WI38 (cell line): ENCODE data around the gene SNX30.

Source experiments
- H3K4me3 ChIP-seq: 2 replicates; pipeline ENCODE4 v1.5.1; 2011; ENCODE audit warnings: low read depth, mild to moderate bottlenecking, control low read depth, low read length
- CTCF ChIP-seq: IDR thresholded peaks from 2 replicates; pipeline ENCODE4 v1.5.1; 2012; ENCODE audit warnings: low read depth, mild to moderate bottlenecking, control low read depth, low read length

SNX30 gene

DNA sequence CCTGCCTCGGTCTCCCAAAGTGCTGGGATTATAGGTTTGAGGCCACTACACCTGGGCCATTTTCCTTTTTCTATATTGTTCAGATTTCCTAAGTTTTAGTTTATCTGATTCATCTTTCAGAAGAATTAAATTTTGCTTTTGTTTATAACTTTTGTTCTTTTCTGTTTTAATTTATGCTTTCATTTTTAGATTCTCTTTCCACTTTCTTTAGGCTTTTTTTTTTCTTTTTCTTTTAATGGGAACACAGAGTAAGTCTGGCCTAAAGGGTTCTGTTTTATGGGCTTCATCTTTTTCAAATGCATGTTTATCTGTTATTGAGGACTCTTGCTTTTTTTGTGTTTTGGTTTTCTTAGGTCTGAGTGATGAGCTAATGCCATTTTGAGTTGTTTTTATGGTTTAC lies 42.1 kb downstream of the SNX30 start:
- no peak for TF ChIP-seq CTCF

DNA sequence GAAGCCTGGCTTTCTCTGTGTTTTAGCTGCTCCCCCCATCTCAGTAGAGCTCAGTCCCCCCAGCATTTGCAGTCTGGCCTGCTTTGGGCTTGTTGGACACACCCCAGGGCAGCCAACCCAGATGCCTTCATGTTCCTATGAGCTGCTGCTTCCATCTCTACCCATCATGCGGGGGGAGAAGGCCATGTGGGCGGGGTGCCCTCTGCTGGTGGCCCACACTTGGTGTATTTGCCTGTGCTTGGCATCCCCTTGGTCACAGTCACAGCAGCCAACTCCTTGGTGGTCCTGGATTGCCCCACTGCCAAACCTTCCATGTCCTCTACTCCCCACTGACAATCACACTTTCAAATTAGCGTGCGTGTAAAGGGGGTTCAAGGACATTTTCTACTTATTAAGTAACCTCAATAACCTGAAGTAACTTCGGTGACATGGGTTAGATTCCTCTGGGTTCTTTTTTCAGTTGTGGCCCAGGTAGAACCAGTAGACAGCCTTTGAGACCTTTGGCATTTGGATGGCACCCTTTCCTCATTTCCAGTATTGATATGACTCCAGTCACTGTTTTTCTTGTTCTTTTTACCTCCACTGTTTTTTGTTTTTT lies 42.8 kb downstream of the SNX30 start:
- H3K4me3 ChIP-seq, result no peak overlapping the region
- peak; percentile 58 for TF ChIP-seq CTCF

More for the DNA sequence above, 42.1 kb downstream of the SNX30 start:
- H3K4me3 ChIP-seq, result no peak overlapping the region

DNA sequence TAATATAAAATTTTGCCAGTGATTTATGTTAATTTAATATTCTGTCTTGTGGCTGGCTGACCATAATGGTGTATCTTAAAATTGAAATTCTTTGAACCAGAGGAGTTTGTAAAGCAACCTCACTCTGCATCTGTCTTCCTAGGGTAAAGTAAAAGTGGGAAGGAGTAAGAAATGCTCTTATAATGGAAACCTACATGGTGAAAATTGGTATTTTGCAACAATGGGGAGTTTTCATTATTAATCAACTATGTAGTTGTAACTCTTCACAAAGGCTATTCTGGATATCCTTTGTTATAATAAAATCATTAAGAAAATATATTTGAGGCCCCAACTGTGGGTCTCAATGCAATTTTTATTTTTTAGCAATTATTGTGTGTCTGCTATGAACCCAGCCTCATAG lies 44.2 kb downstream of the SNX30 start:
- no peak overlapping the region for H3K4me3 ChIP-seq
- no peak for TF ChIP-seq CTCF

DNA sequence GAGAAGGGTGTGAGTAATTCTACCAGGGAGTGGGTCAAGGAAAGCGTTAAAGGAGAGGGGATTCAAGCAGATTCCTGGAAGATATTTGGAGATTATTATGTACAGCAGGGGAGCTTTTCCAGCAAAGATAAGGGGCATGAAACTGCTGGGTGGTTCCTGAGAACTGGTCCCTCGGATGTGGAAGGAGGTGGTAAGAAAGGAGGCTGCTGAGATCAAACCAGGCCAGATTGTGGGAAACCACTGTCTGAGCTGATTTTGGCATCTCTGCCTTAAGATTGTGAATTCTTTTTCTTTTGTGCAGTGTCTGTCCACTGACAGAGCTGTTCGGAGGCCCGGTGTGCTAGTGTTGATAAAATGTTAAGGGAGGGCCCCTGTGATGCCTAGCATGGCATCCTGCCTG lies 45.4 kb downstream of the SNX30 start:
- no peak for TF ChIP-seq CTCF

GRCh38 chr9:112796485-112796884 lies 45.9 kb downstream of the SNX30 start:
- H3K4me3 ChIP-seq, result no peak overlapping the region
- TF ChIP-seq CTCF, result no peak

More for the DNA sequence above, 45.4 kb downstream of the SNX30 start:
- no peak overlapping the region for H3K4me3 ChIP-seq

GRCh38 chr9:112809351-112809848 lies 58.8 kb downstream of the SNX30 start:
- no peak for TF ChIP-seq CTCF
- no peak overlapping the region for H3K4me3 ChIP-seq

DNA sequence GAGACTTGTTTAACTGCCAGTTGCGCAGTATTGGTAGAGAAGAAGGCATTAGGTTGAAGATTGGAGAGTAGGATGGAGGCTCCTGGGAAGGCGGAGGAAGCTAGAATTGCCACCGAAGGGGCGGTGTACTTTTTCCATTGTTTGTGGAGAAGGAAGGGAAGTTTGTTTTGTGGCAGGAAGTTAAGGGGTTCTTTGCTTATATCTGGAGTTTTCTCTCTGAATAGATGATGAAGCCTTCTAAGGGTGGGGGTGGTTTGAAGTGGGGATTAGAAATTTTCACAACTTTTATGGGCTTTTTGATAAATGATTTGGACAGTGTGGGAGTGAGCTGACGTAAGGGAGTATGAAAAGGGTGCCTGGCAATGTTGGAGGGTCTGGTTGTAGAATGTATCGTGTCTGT lies 59.3 kb downstream of the SNX30 start:
- no peak for TF ChIP-seq CTCF
- no peak overlapping the region for H3K4me3 ChIP-seq
